NCI-H128 (cell line): ENCODE data around the gene ZFP62.
A peak's percentile ranks its signal among the peaks of the same experiment; 100 is the strongest.
"Not testable (repeated sequence)": the region's sequence is repeated elsewhere in the genome, so short reads cannot be mapped to it uniquely, and the experiment has no call there.

ENCODE experiments used
- DNase-seq: peaks from one replicate; lab custom pipeline; 2025; ENCODE audit not compliant: unreplicated experiment; lab: John Stamatoyannopoulos, UW

Gene ZFP62

DNA sequence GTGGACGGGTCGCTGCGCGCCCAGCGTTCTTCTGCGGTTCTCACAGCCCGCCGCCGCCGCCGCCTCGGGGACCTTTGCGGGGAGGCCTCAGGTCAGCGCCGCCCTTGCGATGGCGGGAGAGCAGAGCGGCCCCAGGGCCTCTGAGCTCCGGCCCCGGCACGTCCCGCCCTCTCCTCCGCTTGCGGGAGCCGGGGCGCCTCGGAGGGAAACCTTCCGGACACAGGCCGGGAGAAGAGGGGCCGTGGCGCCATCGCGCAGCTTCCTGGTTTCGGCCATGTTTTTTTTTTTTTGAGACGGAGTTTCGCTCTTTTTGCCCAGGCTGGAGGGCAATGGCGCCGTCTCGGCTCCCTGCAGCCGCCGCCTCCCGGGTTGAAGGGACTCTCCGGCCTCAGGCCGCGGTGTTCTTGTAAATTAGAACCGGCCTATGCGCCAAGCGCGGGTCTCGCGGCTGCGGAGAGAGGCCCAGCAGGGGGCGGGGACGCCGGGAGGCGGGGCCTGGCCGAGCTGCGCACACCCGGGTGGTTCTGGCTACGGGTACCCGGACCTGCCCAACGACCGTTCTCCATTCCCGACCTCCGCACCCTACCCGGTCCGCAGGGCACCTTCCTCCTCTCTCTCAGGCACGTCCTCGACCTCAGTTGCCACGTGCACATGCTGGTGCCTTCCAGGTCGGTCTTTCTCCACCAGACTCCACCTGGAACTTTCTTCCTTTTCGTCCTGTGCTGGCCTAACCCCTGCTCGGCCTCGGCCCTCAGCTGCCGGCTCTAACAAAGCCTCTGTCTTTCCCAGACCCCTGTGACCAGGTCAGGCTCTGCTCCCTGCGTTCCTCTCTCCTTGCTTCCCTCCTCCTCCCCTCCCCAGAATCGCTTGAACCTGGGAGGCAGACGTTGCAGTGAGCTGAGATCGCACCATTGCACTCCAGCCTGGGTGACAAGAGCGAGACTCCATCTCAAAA is 29.7 kb downstream of the ZFP62 start:
- peak; percentile 25 for DNase-seq

DNA sequence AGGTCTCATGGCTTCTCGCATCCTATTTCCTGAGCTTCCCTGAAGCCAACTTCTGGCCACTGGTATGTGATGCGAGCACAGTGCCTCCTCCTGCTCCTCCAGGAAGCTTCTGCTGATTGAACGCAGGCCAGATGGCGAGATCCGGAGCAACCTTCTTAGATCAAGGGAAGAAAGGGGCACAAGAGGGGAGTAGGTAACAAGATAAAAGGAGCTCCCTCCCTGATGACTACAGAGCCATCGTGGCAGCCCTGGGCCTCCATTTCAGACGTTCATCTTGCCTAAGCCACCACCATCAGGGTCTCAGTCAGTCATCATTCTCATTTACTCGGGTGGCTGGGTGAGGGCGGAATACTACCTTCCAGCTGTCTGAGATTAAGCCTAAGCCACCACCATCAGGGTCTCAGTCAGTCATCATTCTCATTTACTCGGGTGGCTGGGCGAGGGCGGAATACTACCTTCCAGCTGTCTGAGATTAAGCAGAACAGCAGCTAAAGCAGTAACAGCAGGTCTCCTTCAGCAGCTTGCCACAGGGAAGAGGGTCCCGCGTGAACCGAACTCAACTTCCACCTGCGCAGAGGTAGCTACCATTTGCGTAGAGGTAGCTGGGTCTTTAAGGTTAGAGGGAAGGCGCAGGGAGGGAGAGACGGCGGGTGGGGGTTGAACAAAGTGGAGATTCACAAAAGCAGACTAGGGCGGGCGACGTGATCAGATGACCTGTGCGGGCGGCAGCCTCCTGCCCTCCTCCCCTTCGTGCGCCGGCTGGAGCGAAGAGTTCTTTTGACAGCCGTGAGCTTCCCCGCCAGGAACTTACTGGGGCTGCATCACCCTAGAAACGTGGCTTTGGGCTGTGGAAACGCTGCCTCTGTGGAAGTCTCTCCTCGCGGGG is 30.6 kb downstream of the ZFP62 start:
- DNase-seq: peak; percentile 18

DNA sequence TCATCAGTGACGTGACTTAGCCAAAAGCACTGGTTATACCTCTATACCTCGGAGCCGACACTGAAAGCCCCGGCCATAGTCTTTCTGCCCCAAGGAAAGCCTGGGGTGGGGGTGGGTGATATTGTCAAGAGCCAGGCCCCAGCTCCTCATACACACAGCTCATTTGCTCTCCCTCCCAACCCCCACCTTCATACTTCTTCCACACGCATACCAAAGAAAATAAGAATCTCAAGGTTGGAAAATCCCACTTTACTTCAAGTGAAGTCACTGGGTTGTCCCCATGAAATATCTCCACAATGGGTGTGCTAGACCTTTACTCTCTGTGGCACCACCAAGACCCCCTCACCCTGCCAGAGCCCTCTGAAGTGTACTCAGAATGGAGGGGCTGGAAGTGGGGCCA is 31.4 kb downstream of the ZFP62 start:
- no peak for DNase-seq

DNA sequence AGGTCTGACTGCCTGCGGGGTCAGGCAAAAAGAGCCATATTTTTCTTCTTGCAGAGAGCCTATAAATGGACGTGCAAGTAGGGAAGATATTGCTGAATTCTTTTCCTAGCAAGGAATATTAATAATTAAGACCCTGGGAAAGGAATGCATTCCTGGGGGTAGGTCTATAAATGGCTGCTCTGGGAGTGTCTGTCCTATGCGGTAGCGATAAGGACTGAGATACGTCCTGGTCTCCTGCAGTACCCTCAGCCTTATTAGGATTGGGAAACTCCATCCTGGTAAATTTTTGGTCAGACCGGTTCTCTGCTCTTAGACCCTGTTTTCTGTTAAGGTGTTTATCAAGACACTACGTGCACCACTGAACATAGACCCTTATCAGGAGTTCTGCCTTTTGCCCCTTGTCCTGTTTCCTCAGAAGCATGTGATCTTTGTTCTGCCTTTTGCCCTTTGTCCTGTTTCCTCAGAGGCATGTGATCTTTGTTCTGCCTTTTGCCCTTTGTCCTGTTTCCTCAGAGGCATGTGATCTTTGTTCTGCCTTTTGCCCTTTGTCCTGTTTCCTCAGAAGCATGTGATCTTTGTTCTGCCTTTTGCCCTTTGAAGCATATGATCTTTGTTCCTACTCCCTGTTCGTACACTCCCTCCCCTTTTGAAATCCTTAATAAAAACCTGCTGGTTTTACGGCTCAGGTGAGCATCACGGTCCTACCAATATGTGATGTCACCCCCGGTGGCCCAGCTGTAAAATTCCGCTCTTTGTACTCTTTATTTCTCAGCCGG is 32.1 kb downstream of the ZFP62 start:
- not testable (repeated sequence) for DNase-seq

DNA sequence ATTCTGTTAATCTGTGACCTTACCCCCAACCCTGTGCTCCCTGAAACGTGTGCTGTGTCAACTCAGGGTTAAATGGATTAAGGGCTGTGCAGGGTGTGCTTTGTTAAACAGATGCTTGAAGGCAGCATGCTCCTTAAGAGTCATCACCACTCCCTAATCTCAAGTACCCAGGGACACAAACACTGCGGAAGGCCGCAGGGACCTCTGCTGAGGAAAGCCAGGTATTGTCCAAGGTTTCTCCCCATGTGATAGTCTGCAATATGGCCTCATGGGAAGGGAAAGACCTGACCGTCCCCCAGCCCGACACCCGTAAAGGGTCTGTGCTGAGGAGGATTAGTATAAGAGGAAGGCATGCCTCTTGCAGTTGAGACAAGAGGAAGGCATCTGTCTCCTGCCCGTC is 33.7 kb downstream of the ZFP62 start:
- DNase-seq: not testable (repeated sequence)

DNA sequence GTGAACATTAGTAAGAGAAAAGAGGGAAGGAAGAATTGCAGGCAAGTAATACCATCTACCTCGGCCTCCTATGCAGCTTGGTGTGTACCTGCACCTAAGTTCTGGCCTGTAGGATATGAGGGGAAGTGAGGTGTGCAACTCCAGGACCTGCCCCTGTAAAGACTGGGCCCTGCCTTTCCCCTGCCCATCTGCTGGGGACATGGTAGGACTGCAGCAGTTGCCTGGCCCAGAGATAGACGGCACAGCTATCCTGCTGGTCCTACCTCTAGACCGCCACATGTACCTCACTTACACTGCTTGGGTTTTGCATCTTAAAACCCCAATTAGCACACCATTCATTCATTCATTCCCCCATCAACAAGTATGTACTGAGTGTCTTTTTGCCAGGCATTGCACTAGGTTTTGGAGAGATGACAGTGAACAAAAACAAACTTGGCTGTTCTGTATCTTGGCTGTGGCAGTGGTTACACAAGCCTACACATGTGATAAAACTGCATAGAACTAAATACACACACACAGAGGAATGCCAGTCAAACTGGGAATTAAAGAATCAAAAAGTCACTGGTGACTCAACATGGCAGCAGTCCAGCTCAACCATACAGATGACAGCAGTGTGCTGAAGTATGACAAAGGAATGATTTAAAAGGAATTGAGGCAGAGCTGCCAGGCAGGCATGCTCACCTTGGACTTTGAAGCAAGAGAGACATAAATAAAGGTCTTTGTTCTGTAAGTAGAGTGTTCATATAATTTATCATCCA is 35.1 kb downstream of the ZFP62 start:
- no peak for DNase-seq

DNA sequence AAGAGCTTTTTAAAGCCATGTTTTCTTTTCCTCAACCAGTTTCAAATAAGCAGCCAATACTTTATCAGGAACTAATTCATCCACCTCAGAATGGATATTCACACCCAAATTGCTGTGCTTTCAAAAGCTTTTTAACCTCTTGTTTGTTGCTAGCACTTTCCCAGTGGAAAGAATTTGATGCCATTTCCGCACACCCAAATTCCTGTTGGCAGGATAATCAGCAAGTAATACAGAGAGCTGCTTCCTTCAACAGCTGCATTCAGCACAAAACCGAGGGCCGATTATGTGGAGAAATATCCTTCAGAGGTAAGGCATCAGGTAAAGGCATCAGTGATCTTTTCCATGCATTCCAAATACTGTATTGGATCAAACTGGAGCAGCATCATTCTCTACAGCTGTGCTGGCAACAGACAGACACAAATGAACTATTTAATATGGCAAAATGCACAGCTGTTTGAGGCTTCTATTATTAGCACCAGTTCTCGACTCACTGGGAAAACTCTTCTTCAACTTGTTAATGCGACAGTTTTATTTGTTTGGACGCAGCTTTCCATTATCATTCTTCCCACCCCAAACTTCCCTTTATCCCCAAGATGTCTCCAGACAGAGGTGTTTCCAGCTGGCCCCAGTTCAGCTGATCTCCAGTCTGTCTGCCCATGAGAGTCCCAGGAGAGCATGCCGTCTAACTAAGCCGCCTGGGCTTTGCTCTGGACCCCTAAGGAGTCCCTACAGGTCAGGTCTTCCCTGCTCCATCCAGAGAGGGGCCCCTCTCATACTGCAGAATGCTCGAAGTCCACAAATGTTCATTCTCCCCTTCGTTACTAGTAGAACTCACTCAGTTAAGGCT is 36.2 kb downstream of the ZFP62 start:
- DNase-seq: no peak

DNA sequence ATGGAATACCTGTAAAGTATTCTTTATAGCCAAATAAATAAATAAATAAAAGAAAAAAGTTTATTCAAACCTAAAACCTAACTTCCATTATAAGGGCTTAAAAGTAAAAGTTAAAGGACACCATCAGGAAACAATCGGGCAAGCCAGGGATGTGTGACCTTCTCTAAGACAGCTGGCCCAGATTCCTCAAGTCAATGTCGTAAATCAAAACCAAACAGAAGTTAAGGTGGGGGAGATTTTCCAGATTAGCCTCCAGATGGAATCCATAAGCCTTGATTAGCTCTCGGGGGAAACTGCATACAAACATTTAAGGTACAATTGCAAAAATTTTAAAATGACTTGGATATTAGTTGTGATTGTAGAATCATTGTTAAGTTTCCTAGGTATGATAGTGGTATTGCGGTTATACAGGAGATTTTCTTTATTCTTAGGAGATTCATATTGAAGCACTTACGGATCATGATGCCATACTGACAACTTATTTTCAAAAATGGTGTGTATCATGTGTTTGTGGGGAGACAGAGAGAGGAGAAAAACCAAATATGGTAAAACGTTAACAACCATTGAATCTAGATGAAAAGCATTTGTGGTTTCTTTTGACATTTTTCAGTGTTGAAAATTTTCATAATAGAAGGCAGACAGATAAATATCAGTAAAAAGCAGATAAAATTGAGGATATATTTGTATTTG is 37.0 kb downstream of the ZFP62 start:
- DNase-seq: no peak

DNA sequence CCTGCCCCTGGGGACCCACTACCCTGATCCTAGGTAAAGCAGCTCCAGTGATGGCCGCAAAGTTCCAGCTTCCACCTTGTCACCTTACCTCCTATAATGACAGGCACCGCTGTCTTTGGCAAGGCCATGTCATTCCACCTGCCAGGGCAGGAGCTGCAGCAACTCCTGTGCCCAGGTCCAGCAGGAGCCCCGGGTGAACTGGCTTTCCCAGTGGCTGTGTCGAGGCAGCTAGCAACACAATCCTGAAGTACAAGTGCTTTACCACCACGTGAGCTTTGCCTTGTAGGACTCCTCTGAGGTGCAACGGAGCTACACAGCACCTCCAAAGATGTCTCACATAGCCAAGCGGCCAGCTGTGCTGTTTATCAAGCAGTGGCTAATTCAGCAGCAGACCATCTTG is 37.7 kb downstream of the ZFP62 start:
- no peak for DNase-seq

DNA sequence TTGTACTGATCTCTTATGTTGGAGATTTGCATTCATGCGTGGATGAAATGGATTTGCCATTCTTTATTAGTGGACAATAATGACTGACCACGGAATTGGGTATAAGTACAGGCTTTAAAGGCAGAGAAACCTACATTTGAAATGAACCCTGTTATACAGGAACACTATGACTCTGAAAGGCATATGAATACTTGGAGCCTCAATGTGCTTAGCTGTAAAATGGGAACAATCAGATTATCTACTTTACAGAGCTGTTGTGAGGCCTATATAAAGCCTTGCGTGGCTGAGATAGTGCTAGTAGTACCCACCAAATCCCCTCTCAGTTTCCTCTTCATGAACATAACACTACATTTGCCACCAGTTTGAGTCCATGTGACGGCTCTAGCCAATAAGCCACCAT is 39.5 kb downstream of the ZFP62 start:
- no peak for DNase-seq

DNA sequence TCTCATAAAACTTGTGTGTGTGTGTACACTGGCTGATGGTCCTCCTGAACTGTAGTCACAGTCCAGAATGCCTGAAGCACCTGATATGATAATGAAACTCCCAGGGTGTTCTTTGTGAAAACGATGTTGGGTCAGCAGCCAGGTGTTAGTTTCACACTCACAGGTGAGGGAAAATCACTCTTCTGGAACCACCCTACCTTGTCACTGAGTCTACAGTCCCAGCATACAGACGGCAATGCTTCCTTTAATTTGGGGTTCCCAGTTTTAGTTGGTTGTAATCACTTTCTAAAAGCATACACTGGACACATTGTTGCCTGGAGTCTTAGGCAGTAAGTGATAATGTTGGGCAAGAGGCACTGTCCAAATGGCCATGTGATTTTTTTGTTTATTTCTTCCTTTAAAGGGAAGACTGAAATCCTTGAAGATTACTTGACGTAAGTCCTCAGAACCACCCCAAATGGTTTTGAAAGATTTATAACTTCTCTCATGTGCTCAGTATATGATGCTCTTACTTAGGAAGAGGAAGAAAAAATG is 40.2 kb downstream of the ZFP62 start:
- no peak for DNase-seq

DNA sequence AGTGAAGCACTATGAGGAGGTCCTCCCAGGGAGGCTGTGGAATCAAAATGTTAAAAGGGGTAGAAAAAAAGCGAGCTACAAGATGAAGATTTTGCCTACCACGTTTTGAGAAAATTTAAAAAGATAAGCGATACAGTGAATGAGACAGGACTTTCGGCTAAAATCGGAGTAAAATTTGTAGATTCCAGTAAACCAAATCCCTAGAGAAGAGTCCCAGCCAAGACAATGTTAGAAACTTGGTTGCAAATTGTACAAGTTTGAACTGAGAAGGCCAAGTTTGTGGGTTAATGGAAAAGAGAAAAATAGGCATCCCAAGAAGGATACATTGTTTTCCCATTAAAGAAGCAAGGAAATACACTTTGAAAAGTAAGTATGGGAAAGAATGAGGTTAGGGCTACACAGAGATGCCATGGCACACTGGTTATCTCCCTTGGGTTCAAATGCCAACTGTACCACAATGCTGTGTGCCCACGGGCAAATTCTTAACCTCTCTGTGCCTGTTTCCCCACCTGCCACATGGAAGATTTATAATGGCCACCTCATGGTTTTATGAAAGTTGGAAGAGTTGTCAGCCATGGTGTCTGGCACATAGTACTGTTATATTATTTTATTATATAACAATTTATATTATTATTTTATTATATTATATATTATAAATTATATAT is 42.3 kb downstream of the ZFP62 start:
- DNase-seq: no peak

DNA sequence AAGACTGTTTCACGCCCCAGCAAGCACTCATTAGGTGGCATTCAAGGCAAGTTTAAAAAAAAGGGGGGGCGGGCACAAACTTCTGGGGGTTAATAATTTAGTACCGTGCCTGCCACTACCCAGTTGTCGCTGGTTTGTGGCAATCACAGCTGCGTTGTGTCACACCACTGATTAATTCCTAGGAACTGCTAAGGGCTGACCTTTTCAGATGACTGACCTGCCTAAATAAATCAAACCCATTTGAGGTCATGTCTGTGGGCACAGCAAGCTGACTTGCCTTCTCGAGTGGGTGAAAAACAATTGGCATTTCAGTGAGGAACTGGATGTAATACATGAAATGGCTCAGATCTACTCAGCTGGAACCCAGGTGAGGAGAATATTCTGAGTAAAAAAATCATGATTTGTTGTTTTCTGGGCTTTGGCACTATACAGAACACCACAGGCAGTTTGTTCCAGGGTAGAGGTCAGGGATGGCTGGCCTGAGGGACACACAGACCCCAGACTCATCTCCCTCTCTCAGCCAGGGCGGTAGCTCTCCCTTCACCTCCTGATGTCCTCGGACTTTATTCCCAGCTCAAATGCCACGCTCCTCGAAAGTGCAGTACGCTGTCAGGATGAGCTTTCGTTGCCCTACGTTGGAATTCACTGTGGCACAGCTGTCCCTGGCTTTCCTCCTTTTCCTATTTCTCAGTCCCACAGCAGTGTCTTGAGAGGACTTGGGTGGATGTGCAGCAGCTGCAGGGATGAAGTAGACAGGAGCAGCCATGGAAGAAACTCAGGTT is 43.0 kb downstream of the ZFP62 start:
- no peak for DNase-seq

DNA sequence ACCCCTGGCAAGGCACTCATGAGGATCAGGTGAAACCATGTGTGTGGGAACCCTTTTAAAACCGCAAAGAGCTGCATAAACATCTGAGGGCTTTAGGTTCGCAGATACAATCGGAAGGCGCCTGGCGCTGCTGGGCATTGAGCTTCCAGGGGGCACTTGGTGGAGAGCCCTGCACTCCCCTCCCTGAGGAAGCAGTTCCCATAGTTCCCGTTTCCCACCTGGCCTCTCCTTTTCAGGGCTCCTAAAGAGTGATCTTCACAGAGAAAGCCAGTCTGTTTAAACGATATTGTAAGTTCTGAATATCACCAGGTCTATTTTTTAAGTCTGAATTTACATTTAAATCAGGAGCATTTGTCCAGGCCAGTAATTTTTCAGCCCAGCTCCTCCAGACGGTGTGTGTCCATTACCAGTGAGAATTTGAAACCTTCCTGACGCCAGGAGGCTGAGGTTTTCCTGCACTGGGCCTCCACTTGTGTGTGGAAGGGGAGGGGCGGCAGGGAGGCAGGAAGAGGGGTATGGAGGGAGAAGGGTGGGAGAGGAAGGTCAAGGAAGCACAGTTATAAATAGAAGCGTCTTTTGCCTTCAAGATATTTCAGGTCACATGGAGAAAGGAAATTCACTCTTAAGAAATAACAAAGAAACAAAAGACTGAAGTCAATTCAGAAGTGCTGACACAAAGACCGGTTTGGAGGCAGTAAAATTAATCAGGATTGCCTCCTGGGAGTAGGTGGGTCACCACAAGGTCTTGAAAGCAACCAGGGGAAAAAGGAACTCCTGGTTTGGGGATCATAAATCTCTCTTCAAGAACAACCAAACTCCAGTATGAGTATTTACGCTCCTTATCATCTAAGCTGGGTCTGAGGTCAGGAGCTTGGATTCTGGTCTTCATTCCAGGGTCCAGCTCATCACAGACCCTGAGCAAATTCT is 44.2 kb downstream of the ZFP62 start:
- DNase-seq: no peak

DNA sequence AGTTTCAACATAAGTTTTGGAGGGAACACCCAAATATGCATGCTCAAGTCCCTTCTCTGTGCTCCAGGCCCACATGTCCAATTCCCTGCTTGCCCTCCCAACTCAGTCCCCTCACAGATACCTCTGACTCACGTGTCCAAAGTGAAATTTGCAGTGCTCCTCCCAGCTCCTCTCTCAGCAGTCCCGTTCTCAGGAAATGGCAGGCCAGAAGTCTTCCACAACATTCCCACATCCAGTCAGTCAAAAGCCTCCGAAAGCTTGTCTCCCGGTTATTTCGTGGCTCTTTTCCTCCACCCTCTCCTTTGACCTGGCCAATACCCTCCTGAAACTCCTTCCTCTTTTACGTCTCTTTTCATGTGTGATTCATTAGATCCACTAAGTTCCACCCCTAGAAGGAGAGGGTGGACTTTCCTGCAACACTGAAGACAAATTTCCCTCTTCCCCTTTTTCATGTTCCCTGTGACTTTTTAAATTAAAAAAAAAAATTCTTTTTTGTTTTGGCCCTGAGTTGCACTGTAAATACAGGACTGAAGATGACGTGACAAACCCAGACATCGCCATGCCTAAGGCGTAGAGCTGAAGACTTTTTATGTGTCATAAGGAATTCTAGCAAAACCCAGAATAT is 45.7 kb downstream of the ZFP62 start:
- DNase-seq: no peak

DNA sequence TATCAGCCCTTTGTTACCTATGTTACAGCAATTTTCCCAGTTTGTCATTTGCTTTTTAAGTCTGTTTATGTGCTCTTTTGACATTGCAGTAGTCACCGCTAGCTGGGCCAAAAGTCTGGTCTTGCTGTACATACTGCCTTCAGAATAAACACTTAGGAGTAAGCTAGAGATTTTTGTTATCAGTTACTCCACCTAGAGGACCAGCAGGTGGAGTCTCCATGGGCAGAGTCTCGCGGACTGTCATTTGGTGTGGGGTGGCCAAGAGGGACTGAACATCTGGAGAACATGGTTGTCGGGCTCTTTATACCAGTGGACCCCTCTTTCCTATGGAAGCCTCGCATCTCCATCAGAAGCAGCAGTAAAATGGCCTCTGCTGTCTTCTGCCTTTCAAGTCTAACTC is 47.7 kb downstream of the ZFP62 start:
- no peak for DNase-seq
